Activated CD4-positive, alpha-beta T cell treated with anti-CD3 and anti-CD28 coated beads for 36 hours (primary cell): Measurements from ENCODE around the gene PCSK1N. TPM values are rescaled to one million over a fixed set of nuclear protein-coding genes. Genes with fewer than 3 reads are reported as not detected.
A peak's percentile ranks its signal among the peaks of the same experiment; 100 is the strongest.

Experiments used
- ATAC-seq: fragments of 200-7000 bp; cut with Tn5 transposase; one replicate; pipeline ENCODE4 v1.10.0; 2021; ENCODE audit warnings: mild to moderate bottlenecking, moderate library complexity
- CTCF ChIA-PET: fragments of 350-600 bp; sonication (Branson Sonifier 250); formaldehyde crosslinking; loops from one replicate; lab custom pipeline; 2021; ENCODE audit warnings: antibody characterized with exemption; lab: Charles Lee
- POLR2A ChIA-PET: fragments of 350-600 bp; sonication (Branson Sonifier 250); formaldehyde crosslinking; loops from one replicate; lab custom pipeline; 2021; ENCODE audit warnings: antibody characterized with exemption, inconsistent platforms; lab: Charles Lee
- DNase-seq: peaks from one replicate; pipeline ENCODE4 v3.0.0-alpha.2; 2020
- H3K27ac Mint-ChIP-seq: one replicate; pipeline ENCODE4 v1.8.0; 2021; ENCODE audit warnings: mixed read lengths
- H3K27me3 Mint-ChIP-seq: one replicate; pipeline ENCODE4 v1.8.0; 2021; ENCODE audit warnings: mixed read lengths
- H3K36me3 Mint-ChIP-seq: one replicate; pipeline ENCODE4 v1.8.0; 2021; ENCODE audit warnings: low read depth, mixed read lengths
- H3K4me1 Mint-ChIP-seq: one replicate; pipeline ENCODE4 v1.8.0; 2021; ENCODE audit warnings: mixed read lengths
- H3K4me3 Mint-ChIP-seq: one replicate; pipeline ENCODE4 v1.8.0; 2021; ENCODE audit warnings: mild to moderate bottlenecking, moderate library complexity, mixed read lengths
- H3K9me3 Mint-ChIP-seq: one replicate; pipeline ENCODE4 v1.8.0; 2021; ENCODE audit warnings: low read depth, mixed read lengths
- intact Hi-C, 2 experiments: fragments of 100-400 bp; cut with DNase I in 1 of 2; cut with micrococcal nuclease in 1 of 2; formaldehyde crosslinking; loops; one replicate each; pipeline versions ENCODE4 v1.14.2 to v1.15.1; 2022 to 2024; cut with DNase I, micrococcal nuclease
- total RNA-seq, 2 experiments: library from RNA; stranded (reverse); gene quantifications; one replicate each; pipeline ENCODE4 v1.2.3, GENCODE V29; 2021

The PCSK1N gene
- total RNA-seq, 2 experiments from 2014 or later, result 1.3 TPM

DNA sequence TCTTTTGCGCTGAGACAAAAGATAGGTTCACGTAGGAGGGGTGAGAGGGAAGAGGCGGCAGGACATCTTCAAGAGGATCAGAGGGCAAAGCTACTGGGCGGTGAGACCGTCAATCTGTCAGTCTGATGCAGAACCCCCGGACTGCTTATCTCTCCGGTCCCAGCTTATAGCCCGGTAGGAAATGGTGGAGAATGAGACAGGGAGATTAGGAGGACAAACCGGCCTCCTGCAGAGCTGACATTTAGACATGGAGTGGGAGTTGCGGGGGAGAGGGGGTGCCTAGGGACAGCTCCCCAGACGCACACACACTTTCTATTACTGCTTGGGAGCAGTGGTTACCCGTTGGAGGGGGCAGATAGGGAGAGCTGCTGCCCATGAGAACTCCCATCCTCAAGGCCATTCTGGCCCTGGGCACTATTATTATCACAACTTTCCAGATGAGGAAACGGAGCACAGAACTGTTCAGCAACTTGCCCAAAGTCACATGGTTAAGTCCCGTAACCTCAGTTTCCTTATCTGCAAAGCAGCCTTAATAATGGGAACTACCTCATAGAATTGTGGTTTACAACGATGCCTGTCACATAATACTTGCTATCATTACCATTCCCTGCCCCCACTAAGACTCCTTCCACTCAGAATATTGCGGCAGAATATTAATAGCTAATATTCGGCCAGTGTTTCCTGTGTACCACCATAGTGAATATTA lies 34.7 kb downstream of the PCSK1N start:
- intact Hi-C loops, result loop anchor here (1.0 to 10.0 kb wide), 18 partner anchors 63 to 1146 kb away; partner anchors contain the start of genes PIM2 (in 2 of the 2), SUV39H1 (in 2 of the 2), EBP (in 1 of the 2) and ELK1 (in 1 of the 2)
- Mint-ChIP-seq H3K36me3 (peaks cover 7% of the 10 kb centered on the region), H3K27ac (peak overlapping the region; percentile 97), H3K4me3 (peak overlapping the region; percentile 90), H3K4me1 (peaks cover 10% of the 10 kb centered on the region), H3K9me3 (no peaks in the 10 kb centered on the region), H3K27me3 (no peaks in the 10 kb centered on the region)
- no peak for ATAC-seq
- peak; percentile 9 for DNase-seq
- POLR2A ChIA-PET, result interaction anchor here (1.0 to 1.4 kb wide), 2 partner anchors 64 to 111 kb away, joined by 4 to 8 read pairs; no protein-coding TSS in a partner anchor
- CTCF ChIA-PET, result interaction anchor here (0.6 kb wide), 1 partner anchor 494 kb away, joined by 3 read pairs; no protein-coding TSS in a partner anchor

DNA sequence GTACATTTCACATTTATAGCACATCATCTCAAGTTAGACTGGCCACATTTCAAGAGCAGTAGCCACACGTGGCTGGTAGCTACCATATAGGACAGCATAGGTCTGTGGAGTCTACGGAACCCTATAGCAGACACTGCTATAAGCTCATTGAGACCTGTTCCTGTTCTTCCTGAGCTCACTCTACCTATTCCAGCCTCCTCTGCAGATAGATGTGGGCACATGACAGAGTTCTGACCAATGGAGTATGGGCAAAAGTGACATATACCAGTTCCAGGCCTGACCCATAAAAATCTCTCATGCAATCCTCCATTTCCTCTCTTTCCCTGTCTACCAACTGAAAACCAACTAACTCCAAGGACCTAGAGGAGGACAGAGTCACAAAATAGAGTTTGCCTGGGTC lies 37.1 kb downstream of the PCSK1N start:
- intact Hi-C loops, result no loop called here
- POLR2A ChIA-PET, result no interaction called here
- Mint-ChIP-seq H3K4me3 (no peak overlapping the region), H3K9me3 (no peaks in the 10 kb centered on the region), H3K27ac (no peak overlapping the region), H3K36me3 (peaks cover 2% of the 10 kb centered on the region), H3K4me1 (peaks cover 7% of the 10 kb centered on the region), H3K27me3 (no peaks in the 10 kb centered on the region)
- ATAC-seq (no peak), DNase-seq (no peak)
- CTCF ChIA-PET, result no interaction called here

DNA sequence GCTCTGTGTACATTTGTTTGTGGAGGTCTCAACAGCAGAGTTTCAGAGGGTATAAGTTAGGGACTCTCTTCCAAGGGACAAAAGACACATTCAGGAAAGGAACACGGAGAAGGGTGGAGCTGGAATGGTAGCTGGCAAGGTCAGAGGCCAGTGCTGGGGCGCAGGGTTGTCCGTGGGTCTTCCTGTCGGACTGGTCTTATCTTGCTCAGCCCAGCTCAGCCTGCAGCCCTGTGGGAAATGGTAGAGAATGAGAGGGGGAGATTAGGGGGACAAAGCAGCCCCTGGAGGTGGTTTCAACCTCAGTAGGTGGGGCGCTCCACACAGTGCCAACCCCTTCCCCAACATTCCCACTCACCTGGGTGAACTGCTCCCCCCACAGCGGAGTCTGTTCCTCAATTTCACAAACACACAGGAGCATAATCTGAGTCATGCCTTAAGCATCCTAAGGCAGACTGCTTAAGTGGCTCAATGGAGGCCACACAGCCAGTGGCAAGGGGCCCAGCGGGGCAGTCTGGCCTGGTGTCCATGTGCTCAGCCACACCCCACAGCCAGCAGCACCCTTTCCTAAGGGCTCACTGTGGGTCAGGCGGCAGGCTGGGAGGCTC lies 40.4 kb downstream of the PCSK1N start:
- H3K9me3 Mint-ChIP-seq, result no peaks in the 10 kb centered on the region
- H3K36me3 Mint-ChIP-seq, result no peaks in the 10 kb centered on the region
- CTCF ChIA-PET, result no interaction called here
- no peaks in the 10 kb centered on the region for H3K27me3 Mint-ChIP-seq
- ATAC-seq (no peak), DNase-seq (no peak)
- no peaks in the 10 kb centered on the region for H3K4me1 Mint-ChIP-seq
- POLR2A ChIA-PET, result no interaction called here
- intact Hi-C loops, result no loop called here
- H3K4me3 Mint-ChIP-seq, result no peak overlapping the region
- no peak overlapping the region for H3K27ac Mint-ChIP-seq

DNA sequence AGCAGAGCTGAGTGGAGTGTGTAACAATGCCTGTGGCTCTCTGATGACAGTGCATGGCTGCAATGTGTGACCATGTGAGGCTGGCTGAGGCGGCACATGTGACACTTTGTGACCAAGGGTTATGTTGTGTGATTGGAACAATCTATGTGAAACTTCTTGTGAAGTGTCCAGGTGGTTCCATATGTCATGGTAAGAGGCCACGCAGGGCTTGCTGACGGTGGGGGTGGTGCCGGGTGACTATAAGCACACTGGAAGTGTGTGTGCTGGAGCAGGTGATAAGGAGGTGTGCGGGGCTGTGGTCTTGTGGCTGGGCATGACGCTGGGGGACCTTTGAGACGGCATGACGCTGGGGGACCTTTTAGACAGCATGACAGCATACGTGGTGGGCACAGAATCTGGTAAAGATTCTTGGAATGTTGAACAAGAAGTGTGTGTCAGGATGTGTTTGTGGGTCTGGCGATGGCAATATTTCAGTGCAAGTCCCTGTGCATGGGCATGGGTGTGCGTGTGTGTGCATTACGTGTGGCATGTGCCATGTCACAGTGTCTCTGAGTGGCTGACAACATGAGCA lies 41.0 kb downstream of the PCSK1N start:
- Mint-ChIP-seq H3K4me1 (peaks cover 5% of the 10 kb centered on the region), H3K27me3 (no peaks in the 10 kb centered on the region), H3K27ac (no peak overlapping the region), H3K36me3 (no peaks in the 10 kb centered on the region), H3K4me3 (no peak overlapping the region), H3K9me3 (no peaks in the 10 kb centered on the region)
- intact Hi-C loops, result no loop called here
- DNase-seq (no peak), ATAC-seq (no peak)
- ChIA-PET POLR2A (no interaction called here), CTCF (no interaction called here)

DNA sequence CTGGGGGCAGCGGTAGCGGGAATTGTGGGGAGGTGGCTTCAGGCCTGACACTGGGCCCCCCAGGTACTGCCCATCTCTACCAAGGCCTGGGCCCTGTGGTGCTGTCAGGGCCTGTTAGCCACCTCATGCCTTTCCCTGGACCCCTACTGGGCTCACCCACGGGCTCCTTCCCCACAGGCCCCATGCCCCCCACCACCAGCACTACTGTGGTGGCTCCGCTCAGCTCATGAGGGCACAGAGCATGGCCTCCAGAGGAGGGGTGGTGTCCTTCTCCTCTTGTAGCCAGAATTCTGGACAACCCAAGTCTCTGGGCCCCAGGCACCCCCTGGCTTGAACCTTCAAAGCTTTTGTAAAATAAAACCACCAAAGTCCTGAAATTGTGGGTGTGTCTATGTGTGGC lies 41.5 kb downstream of the PCSK1N start:
- Mint-ChIP-seq H3K27me3 (no peaks in the 10 kb centered on the region), H3K4me3 (no peak overlapping the region), H3K9me3 (no peaks in the 10 kb centered on the region), H3K4me1 (peaks cover 8% of the 10 kb centered on the region), H3K27ac (no peak overlapping the region), H3K36me3 (no peaks in the 10 kb centered on the region)
- POLR2A ChIA-PET, result no interaction called here
- CTCF ChIA-PET, result no interaction called here
- no peak for ATAC-seq
- intact Hi-C loops, result no loop called here
- no peak for DNase-seq

DNA sequence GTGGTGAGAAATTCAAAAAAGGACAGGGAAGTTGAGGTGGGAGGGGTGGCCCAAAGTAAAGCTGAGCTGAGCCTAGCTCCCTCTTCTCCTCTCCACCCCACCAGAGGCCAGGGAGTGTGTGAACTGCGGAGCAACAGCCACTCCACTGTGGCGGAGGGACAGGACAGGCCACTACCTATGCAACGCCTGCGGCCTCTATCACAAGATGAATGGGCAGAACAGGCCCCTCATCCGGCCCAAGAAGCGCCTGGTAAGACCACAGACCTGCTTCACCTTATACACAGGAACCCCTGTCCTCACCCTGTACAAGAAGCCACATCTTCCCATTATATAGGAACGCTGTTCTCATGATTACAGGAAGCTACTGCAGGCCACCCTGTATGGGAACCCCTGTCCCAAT lies 43.2 kb downstream of the PCSK1N start:
- no peaks in the 10 kb centered on the region for H3K9me3 Mint-ChIP-seq
- CTCF ChIA-PET, result no interaction called here
- H3K27ac Mint-ChIP-seq, result no peak overlapping the region
- ATAC-seq (no peak), DNase-seq (no peak)
- POLR2A ChIA-PET, result no interaction called here
- H3K27me3 Mint-ChIP-seq, result peaks cover 4% of the 10 kb centered on the region
- H3K36me3 Mint-ChIP-seq, result no peaks in the 10 kb centered on the region
- intact Hi-C loops, result no loop called here
- H3K4me1 Mint-ChIP-seq, result peaks cover 8% of the 10 kb centered on the region
- no peak overlapping the region for H3K4me3 Mint-ChIP-seq

DNA sequence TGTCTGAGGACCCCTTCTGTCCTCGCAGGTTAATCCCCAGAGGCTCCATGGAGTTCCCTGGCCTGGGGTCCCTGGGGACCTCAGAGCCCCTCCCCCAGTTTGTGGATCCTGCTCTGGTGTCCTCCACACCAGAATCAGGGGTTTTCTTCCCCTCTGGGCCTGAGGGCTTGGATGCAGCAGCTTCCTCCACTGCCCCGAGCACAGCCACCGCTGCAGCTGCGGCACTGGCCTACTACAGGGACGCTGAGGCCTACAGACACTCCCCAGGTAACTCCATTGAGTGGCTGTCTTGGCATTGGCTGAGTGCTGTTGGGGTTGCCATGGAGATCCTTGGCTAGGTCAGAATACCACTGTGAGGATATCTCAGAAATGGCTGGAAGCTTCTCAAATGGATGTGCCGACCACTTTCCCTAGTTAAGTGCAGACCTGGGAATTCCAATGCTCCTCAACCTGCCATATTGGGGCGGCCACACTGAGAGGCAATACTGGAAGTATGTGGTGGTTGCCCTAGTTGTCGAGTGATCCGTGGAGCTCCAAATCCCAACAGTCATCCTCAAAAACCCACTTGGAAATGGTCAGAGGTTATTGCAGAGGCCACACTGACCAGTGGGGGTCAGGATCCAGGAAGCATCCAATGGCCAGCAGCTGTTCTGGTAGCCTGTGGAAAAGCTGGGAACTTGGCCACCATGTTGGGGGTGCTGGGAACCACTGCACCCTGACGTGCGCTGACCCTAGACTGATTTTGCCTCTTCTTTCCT lies 44.2 kb downstream of the PCSK1N start:
- no peak for ATAC-seq
- H3K4me1 Mint-ChIP-seq, result peaks cover 8% of the 10 kb centered on the region
- intact Hi-C loops, result no loop called here
- CTCF ChIA-PET, result no interaction called here
- H3K27ac Mint-ChIP-seq, result no peak overlapping the region
- DNase-seq, result no peak
- peaks cover 7% of the 10 kb centered on the region for H3K27me3 Mint-ChIP-seq
- H3K36me3 Mint-ChIP-seq, result no peaks in the 10 kb centered on the region
- no peaks in the 10 kb centered on the region for H3K9me3 Mint-ChIP-seq
- no peak overlapping the region for H3K4me3 Mint-ChIP-seq
- POLR2A ChIA-PET, result no interaction called here

DNA sequence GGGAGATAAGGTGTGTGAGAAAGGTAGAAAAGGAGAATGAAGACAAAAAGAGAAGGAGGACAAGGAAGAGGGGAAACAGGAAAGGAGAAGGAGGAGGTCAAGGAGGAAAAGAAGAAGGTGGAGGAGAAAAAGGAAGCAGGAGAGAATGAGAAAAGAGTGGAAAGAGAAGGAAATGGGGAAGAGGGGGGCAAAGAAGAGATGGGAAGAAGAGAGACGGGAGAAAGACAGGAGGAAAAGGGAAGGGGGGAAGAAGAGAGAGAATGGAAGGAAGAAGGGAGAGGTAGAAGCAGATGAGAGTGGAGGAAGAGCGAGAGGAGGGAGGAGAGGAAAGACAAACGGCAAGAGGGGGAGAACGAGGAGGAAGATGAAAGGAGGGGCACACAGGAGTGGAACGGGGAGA lies 44.9 kb downstream of the PCSK1N start:
- ATAC-seq, result no peak

DNA sequence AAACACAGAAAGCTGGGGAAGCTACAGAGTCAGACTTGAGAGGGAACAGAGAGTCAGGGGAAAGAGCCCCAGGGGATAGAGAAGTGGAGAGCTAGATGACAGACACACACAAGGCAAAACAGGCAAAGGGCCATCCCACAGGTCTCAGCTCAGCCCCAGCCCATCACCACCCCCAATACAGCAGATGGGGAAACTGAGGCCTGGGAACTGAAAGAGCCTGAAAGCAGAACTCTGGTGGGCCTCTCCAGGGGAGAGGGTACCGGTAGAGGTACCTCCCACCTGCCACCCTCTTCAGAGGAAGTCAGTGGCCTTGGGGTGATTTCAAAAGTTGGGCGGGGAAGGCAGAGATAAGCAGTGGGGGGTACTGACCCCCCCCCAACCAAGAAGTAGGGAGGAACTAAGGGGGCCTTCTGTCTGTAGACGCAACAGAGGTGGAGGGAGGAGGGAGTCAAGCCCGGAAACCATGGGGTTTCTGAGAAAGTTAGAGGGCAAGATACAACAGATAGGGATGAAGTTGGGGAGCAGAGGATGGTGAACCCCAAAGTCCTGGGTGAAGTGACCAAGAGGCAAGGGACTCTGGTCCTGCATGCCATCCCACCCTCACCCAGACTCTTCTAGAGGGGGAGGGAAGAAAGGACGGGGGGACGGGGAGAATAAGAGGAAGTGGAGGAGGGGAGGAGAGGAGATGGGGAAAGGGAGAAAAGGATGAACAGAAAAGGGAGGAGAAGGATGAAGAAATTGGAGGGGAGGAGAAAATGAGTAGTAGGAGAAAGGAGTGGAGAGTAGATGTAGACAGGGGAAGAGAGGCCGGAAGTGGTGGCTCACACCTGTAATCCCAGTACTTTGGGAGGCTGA lies 45.8 kb downstream of the PCSK1N start:
- DNase-seq, result no peak
- H3K27ac Mint-ChIP-seq, result no peak overlapping the region
- H3K27me3 Mint-ChIP-seq, result peaks cover 7% of the 10 kb centered on the region
- ChIA-PET POLR2A (no interaction called here), CTCF (no interaction called here)
- no peak overlapping the region for H3K4me3 Mint-ChIP-seq
- no peaks in the 10 kb centered on the region for H3K36me3 Mint-ChIP-seq
- peaks cover 8% of the 10 kb centered on the region for H3K4me1 Mint-ChIP-seq
- no peak for ATAC-seq
- no peaks in the 10 kb centered on the region for H3K9me3 Mint-ChIP-seq
- intact Hi-C loops, result no loop called here

More for the DNA sequence above, 44.9 kb downstream of the PCSK1N start:
- Mint-ChIP-seq H3K27ac (no peak overlapping the region), H3K4me1 (peaks cover 8% of the 10 kb centered on the region), H3K36me3 (no peaks in the 10 kb centered on the region), H3K27me3 (peaks cover 7% of the 10 kb centered on the region), H3K4me3 (no peak overlapping the region), H3K9me3 (no peaks in the 10 kb centered on the region)
- CTCF ChIA-PET, result no interaction called here
- POLR2A ChIA-PET, result no interaction called here
- DNase-seq, result no peak
- intact Hi-C loops, result no loop called here

DNA sequence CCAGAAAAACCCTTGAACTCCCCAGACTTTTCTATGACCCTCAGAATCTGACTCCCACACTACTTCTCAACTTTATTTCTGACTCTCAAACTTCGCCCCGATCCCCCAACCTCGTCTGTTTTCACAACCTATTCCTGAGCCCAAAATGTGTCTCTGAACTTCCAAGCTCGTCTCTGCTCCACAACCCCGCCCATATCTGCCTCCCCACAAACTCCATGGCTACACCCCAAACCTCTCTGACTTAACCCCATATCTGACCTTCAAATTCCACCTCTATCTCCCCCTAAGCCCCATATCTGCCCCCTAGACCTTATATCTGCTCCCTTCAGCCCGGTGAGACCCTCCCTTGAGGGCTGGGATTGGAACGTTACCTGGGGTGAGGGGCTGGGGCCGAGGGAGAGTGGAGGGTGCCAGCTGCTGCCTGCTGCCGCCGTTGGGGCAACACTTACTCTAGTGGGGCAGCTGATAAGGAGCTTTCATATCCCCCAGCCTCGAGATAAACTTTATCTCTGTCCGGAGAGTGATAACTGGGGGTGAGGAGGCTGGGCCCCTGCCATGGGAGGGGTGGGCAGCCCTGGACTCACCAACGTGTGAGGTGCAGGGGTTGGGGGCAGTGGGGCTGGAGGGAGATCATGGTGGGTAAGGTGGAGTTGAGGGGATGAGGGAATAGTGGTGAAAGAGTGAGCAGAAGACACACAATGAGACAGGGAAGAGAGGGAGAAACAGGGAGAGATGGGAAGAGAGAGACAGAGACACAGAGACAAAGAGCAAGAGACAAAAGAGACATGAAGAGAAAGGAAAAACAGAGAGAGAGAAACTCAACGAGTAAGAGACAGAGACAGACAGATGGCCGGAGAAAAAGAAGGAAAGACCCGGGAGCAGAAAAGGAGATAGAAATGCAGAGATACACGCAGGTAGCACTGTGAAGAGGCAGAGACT lies 47.6 kb downstream of the PCSK1N start:
- intact Hi-C loops, result no loop called here
- peaks cover 7% of the 10 kb centered on the region for H3K27me3 Mint-ChIP-seq
- H3K4me1 Mint-ChIP-seq, result peaks cover 8% of the 10 kb centered on the region
- DNase-seq (no peak), ATAC-seq (no peak)
- no peak overlapping the region for H3K27ac Mint-ChIP-seq
- CTCF ChIA-PET, result interaction anchor here (0.5 kb wide), 1 partner anchor 103 kb away, joined by 4 read pairs; no protein-coding TSS in a partner anchor
- H3K9me3 Mint-ChIP-seq, result no peaks in the 10 kb centered on the region
- POLR2A ChIA-PET, result no interaction called here
- H3K36me3 Mint-ChIP-seq, result no peaks in the 10 kb centered on the region
- H3K4me3 Mint-ChIP-seq, result no peak overlapping the region
